Aorta (tissue), 5 donors: ENCODE results near the gene FBXL12. TPM values are rescaled to one million over a fixed set of nuclear protein-coding genes. Genes with fewer than 3 reads are reported as not detected.

ENCODE experiments used
- ATAC-seq: fragments of 200-7000 bp; cut with Tn5 transposase; one replicate; pipeline ENCODE4 v1.9.1; 2022; ENCODE audit warnings: moderate library complexity; ENCODE audit not compliant: low FRiP score
- DNase-seq, 2 donors: peaks; one replicate each; pipeline ENCODE4 v3.0.0-alpha.2; 2020
- H3K27ac ChIP-seq, 2 donors: one replicate each; pipeline ENCODE4 v1.5.1; 2013; ENCODE audit warnings: low read length in 2 of 2, mild to moderate bottlenecking in 2 of 2, moderate library complexity in 2 of 2, control low read depth in 1 of 2, inconsistent platforms in 1 of 2, low read depth in 1 of 2
- H3K27me3 ChIP-seq, 2 donors: one replicate each; pipeline ENCODE4 v1.6.1; 2013; ENCODE audit warnings: control low read depth in 1 of 2, low read length in 1 of 2, mild to moderate bottlenecking in 1 of 2, moderate library complexity in 1 of 2; ENCODE audit not compliant: insufficient read depth in 2 of 2, control insufficient read depth in 1 of 2
- H3K36me3 ChIP-seq, 2 donors: one replicate each; pipeline ENCODE4 v1.6.1; 2013; ENCODE audit warnings: control low read depth in 1 of 2, low read length in 1 of 2, mild to moderate bottlenecking in 1 of 2; ENCODE audit not compliant: insufficient read depth in 2 of 2, control insufficient read depth in 1 of 2
- H3K4me1 ChIP-seq, 2 donors: one replicate each; pipeline ENCODE4 v1.6.1; 2013; ENCODE audit warnings: low read length in 2 of 2, control low read depth in 1 of 2, mild to moderate bottlenecking in 1 of 2, moderate library complexity in 1 of 2; ENCODE audit not compliant: insufficient read depth in 2 of 2, control insufficient read depth in 1 of 2
- H3K4me3 ChIP-seq, 2 donors: one replicate each; pipeline ENCODE4 v1.5.1; 2013; ENCODE audit warnings: low read length in 2 of 2, control low read depth in 1 of 2, mild to moderate bottlenecking in 1 of 2
- H3K9me3 ChIP-seq: one replicate; pipeline ENCODE4 v1.6.1; 2013; ENCODE audit warnings: mild to moderate bottlenecking, low read length; ENCODE audit not compliant: control insufficient read depth
- WGBS, 2 donors: extraction: QIAGEN DNeasy Blood & Tissue Kit; methylation state at CpG; one replicate each; pipeline ENCODE4 v1.1.7; 2013; 5-methylcytosine and 5-hydroxymethylcytosine counted together
- intact Hi-C, 2 donors: fragments of 100-400 bp; cut with DNase I; formaldehyde crosslinking; loops; one replicate each; pipeline versions ENCODE4 v1.14.2 to v1.15.0; 2022
- polyA plus RNA-seq, 2 donors: library from polyadenylated mRNA; stranded (reverse); fragments of 200-250 nt; gene quantifications; one replicate each; pipeline ENCODE4 v1.2.3, GENCODE V29; 2013
- total RNA-seq, 2 donors: library from RNA; stranded (reverse); fragmentation: NEBNext Ultra II Directional; extraction: Animal tissue kit (Norgen Biotek cat#: 25700); gene quantifications; one replicate each; pipeline ENCODE4 v1.2.1, GENCODE V29; 2021
- donor health status: healthy with polysubstance abuse.
- donor health status: Bipolar disorder and iron deficiency.
- donor health status: DM: no; HTN: no; CAD: no.
- donor health status: DM: no; HTN: no; CAD: no.
- donor health status: DM: yes; HTN: yes; CAD: no.

FBXL12 gene
- total and polyA plus RNA-seq, 4 donors, result 11.3 to 43.5 (median 29.5) TPM

DNA sequence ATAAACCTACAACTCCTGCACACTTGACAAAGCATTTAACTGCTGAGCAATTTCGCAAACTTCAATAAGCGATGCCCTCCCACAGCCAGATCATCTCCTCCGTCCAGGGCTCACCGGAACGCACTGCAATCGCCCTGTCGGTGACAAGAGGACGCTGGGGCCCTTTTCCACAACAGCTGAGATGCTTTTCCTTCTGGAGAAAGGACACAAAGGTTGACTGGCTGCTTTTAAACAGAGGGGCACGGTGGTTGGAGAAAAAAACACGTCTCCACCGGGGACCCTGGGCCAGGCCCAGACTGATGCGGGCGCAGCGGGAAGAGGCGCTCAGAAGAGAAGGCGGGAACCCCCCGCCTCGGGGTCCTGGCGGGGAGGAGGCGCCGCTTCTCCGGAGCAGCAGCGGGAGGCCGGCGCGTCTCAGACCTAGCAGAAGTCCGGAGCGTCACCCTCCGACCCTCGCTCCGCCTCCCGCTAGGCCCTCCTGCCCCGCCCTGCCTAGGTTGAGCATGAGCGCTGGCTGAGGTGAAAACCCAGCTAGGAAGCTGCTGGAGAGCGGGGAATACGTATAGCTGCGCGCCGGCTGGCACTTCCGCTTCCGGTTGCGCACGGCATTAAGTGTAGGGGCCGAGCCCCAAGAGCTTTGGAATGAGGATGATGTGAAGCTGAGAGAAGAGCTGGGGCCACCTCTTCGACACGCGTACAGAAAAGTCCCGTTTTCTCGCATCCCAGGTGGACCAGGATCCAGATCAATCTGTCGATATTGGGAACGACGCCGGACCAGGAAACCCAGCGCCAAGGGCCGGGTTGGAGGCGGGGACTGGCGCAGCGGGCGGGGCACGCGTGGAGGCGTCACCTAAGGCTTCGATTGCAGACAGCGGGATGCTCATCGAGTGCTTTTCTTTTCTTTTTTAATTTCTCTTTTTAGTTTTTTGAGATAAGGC, 50.4 kb downstream of the FBXL12 start, which contains the start of gene ZNF846:
TSS of gene ZNF846 (minus strand) at position 564 of the 938 bp plus-strand sequence. CDS start 3,788 bp downstream, outside the sequence.
- ATAC-seq (peak; percentile 98), DNase-seq (peak; percentile 97 to 98)
- intact Hi-C loops, result loop anchor here (2.0 to 10.0 kb wide), 4 partner anchors 16 to 336 kb away; partner anchors contain the start of gene ZNF562 (in 2 of the 2)
- 1% methylated on average over 60 to 65 of the region's 65 CpGs for WGBS, 2 donors
- Histone ChIP-seq H3K27ac (peak within 1 kb of the TSS; percentile 74 to 90), H3K4me3 (peak within 1 kb of the TSS; percentile 63 to 94), H3K9me3 (no peaks in the 10 kb centered on the region), H3K36me3 (peaks cover 0 to 2% of the 10 kb centered on the region in 2 donors), H3K4me1 (no peaks in the 10 kb centered on the region), H3K27me3 (no peaks in the 10 kb centered on the region)

Other genes starting within 250 kb of the FBXL12 start
- 10 to 100 TPM; 28.4 to 31.2 TPM for gene ZNF121, start 234.6 kb downstream of the FBXL12 start, total RNA-seq
- gene ZNF121, start 234.6 kb downstream of the FBXL12 start, polyA plus RNA-seq, result 1 to 10 TPM; 3.6 to 4.8 TPM
- 10 to 100 TPM; 37.5 to 38.3 TPM for gene ZNF561, start 197.8 kb downstream of the FBXL12 start, total RNA-seq
- 10 to 100 TPM; 16.2 to 19.7 TPM for gene ZNF561, start 197.8 kb downstream of the FBXL12 start, polyA plus RNA-seq
- 10 to 100 TPM; 33.6 to 35.9 TPM for gene ZNF562, start 144.0 kb downstream of the FBXL12 start, total RNA-seq
- gene ZNF562, start 144.0 kb downstream of the FBXL12 start, polyA plus RNA-seq, result 1 to 10 TPM; 4.2 to 6.6 TPM
- gene ZNF846, start 50.3 kb downstream of the FBXL12 start, total RNA-seq, result 10 to 100 TPM; 17.4 to 33.0 TPM
- gene ZNF846, start 50.3 kb downstream of the FBXL12 start, polyA plus RNA-seq, result 10 to 100 TPM; 13.0 to 20.2 TPM
- 100 to 1,000 TPM; 207 to 220 TPM for gene UBL5, start 8.8 kb upstream of the FBXL12 start, total RNA-seq
- gene UBL5, start 8.8 kb upstream of the FBXL12 start, polyA plus RNA-seq, result 1,000 to 10,000 TPM in 1 of 2 donors, 100 to 1,000 TPM in 1; 603 to 1,147 TPM
- gene PIN1, start 16.2 kb upstream of the FBXL12 start, total RNA-seq, result 10 to 100 TPM; 45.5 to 45.8 TPM
- 100 to 1,000 TPM; 102 to 154 TPM for gene PIN1, start 16.2 kb upstream of the FBXL12 start, polyA plus RNA-seq
- 1 to 10 TPM; 3.9 to 4.8 TPM for gene OLFM2, start 117.4 kb upstream of the FBXL12 start, total RNA-seq
- gene OLFM2, start 117.4 kb upstream of the FBXL12 start, polyA plus RNA-seq, result 10 to 100 TPM; 13.5 to 14.5 TPM
- 10 to 100 TPM in 1 of 2 donors, 1 to 10 TPM in 1; 8.2 to 13.3 TPM for gene COL5A3, start 191.4 kb upstream of the FBXL12 start, total RNA-seq
- gene COL5A3, start 191.4 kb upstream of the FBXL12 start, polyA plus RNA-seq, result 10 to 100 TPM in 1 of 2 donors, 1 to 10 TPM in 1; 4.9 to 84.7 TPM
- not detected for gene RDH8, start 194.4 kb upstream of the FBXL12 start, total RNA-seq
- gene RDH8, start 194.4 kb upstream of the FBXL12 start, polyA plus RNA-seq, result not detected